ENCODE results near the gene PTPRJ. TPM values are rescaled to one million over a fixed set of nuclear protein-coding genes. Genes with fewer than 3 reads are reported as not detected.

Gene PTPRJ
- total and polyA plus RNA-seq, 2 of the 13 experiments (the other 11 are each of a cell fraction or from before 2014, with no cell fraction given) = 1.0 to 1.2 TPM

- no peak for TF ChIP-seq ZNF18 (CRISPR knock-in tag; IDR thresholded peaks at IDR 0.05; ENCODE audit: insufficient replicate concordance)
- no peak for TF ChIP-seq ZNF230 (CRISPR knock-in tag; IDR thresholded peaks at IDR 0.05)
- no peak for TF ChIP-seq DR1 (CRISPR knock-in tag; IDR thresholded peaks at IDR 0.05)
- TF ChIP-seq ZNF782 (CRISPR knock-in tag; IDR thresholded peaks at IDR 0.05; ENCODE audit: borderline replicate concordance) = no peak
- TF ChIP-seq DNMT1 (CRISPR knock-in tag; IDR thresholded peaks at IDR 0.05) = no peak
- TF ChIP-seq ZNF121 (CRISPR knock-in tag; IDR thresholded peaks at IDR 0.05) = no peak
- no peak for TF ChIP-seq SRSF1 (optimal IDR thresholded peaks at IDR 0.05; ENCODE audit: low read depth, low read length)
- TF ChIP-seq ZBTB4 (CRISPR knock-in tag; IDR thresholded peaks at IDR 0.05; ENCODE audit: borderline replicate concordance) = no peak
Measured at GRCh38 chr11:48085688-48086087, 105.3 kb downstream of the PTPRJ start (continued).

GRCh38 chr11:48087422-48087821 lies 107.1 kb downstream of the PTPRJ start:
- Histone ChIP-seq H3K4me1 (ENCODE audit: insufficient read depth, low read length) (peaks cover 20% of the 10 kb centered on the region), H4K20me1 (ENCODE audit: insufficient read depth, low read length) (no peaks in the 10 kb centered on the region), H3K27ac (ENCODE audit: extremely low read length, insufficient read depth, low read length) (no peak overlapping the region), H3K79me2 (ENCODE audit: insufficient read depth, low read length) (no peaks in the 10 kb centered on the region), H3K9ac (ENCODE audit: insufficient read depth, low read depth, low read length) (no peak overlapping the region), H3K4me2 (ENCODE audit: low read depth, low read length) (no peak overlapping the region), H3K9me3 (ENCODE audit: low read length) (no peaks in the 10 kb centered on the region), H3K4me3 (replicated peaks in 1 of 3; ENCODE audit: insufficient read depth in 1 of 3, low read depth in 2 of 3, low read length in 3 of 3) (no peak overlapping the region), H2AFZ (ENCODE audit: low read length) (no peak overlapping the region), H3K36me3 (replicated peaks in 1 of 2; ENCODE audit: control insufficient read depth in 1 of 2, insufficient read depth in 2 of 2, low read length in 2 of 2) (no peaks in the 10 kb centered on the region), H3K27me3 (ENCODE audit: control insufficient read depth in 1 of 2, insufficient read depth in 2 of 2, low read length in 2 of 2) (no peaks in the 10 kb centered on the region)
- ChIA-PET CTCF (ENCODE audit: low intra/inter-chr PET ratio, low total read pairs) (no interaction called here), POLR2A (no interaction called here)
- no peak for DNase-seq (ENCODE audit: low spot score)
- in situ Hi-C loops (cut with HindIII; ENCODE audit: extremely low pct_ligation_motif_present, low pct_unique_long_range_greater_than_20kb) (no loop called here), intact Hi-C loops (cut with micrococcal nuclease; ENCODE audit: unreplicated experiment) (no loop called here)
- 91% methylated on average over 2 of the region's 2 CpGs for WGBS (ENCODE audit: low lambda C conversion rate)
- BruUV-seq (replicated peaks) = no TSS peak
- ATAC-seq = no peak
- FAIRE-seq = no peak
- no peak for TF ChIP-seq ZFYVE20 (CRISPR knock-in tag; IDR thresholded peaks at IDR 0.05; ENCODE audit: borderline replicate concordance, low read depth)
- no peak for TF ChIP-seq SNAPC5 (CRISPR knock-in tag; IDR thresholded peaks at IDR 0.05; ENCODE audit: borderline replicate concordance)
- no peak for TF ChIP-seq ZNF619 (CRISPR knock-in tag; IDR thresholded peaks at IDR 0.05)
- TF ChIP-seq ZNF768 (CRISPR knock-in tag; IDR thresholded peaks at IDR 0.05) = peak; percentile 50; the same call in 1 of the 2 replicates
- no peak for TF ChIP-seq SRSF1 (optimal IDR thresholded peaks at IDR 0.05; ENCODE audit: low read depth, low read length)
- TF ChIP-seq MTA1 (CRISPR knock-in tag; IDR thresholded peaks at IDR 0.05; ENCODE audit: borderline replicate concordance) = no peak
- no peak for TF ChIP-seq ZNF839 (CRISPR knock-in tag; IDR thresholded peaks at IDR 0.05; ENCODE audit: borderline replicate concordance)
- no peak for TF ChIP-seq ZNF773 (CRISPR knock-in tag; IDR thresholded peaks at IDR 0.05; ENCODE audit: borderline replicate concordance)
- TF ChIP-seq ZFP36L2 (CRISPR knock-in tag; IDR thresholded peaks at IDR 0.05) = no peak
- TF ChIP-seq CBX5 (CRISPR knock-in tag; IDR thresholded peaks at IDR 0.05; ENCODE audit: borderline replicate concordance) = no peak
